ENCODE data around the gene PNPLA6. TPM values are rescaled to one million over a fixed set of nuclear protein-coding genes. Genes with fewer than 3 reads are reported as not detected.

The PNPLA6 gene
- total and polyA plus RNA-seq, 2 of the 8 experiments (the other 6 are each of a cell fraction or from before 2014, with no cell fraction given) = 55.1 to 121 TPM

- TF ChIP-seq SIN3A (conservative IDR thresholded peaks at IDR 0.05 in 1 of 2, IDR thresholded peaks at IDR 0.05 in 1 of 2; ENCODE audit: low read depth in 1 of 2, low read length in 2 of 2) (no peak), YY1 (IDR thresholded peaks at IDR 0.05; ENCODE audit: low read depth, low read length) (no peak), CBX8 (IDR thresholded peaks at IDR 0.05; ENCODE audit: borderline replicate concordance, low read depth, low read length) (no peak), SP2 (IDR thresholded peaks at IDR 0.05; ENCODE audit: low read length) (no peak), SAP30 (IDR thresholded peaks at IDR 0.05; ENCODE audit: insufficient read depth, insufficient replicate concordance, low read length) (no peak), POLR2AphosphoS5 (IDR thresholded peaks at IDR 0.05; ENCODE audit: low read depth, low read length) (no peak), EZH2 (IDR thresholded peaks at IDR 0.05; ENCODE audit: low read depth, low read length, severe bottlenecking) (no peak), SP1 (IDR thresholded peaks at IDR 0.05; ENCODE audit: low read depth, low read length) (no peak)
Observed at GRCh38 chr19:7524992-7525739, 10.4 kb upstream of the PNPLA6 start (continued).

Data from H1 (cell line).